HepG2 (cell line): ENCODE measurements around the gene RBBP8NL. TPM values are rescaled to one million over a fixed set of nuclear protein-coding genes. Genes with fewer than 3 reads are reported as not detected.

Experiments used
- CREB3 ChIP-seq: sonication (generic); formaldehyde crosslinking; IDR thresholded peaks from 2 replicates; pipeline ENCODE4 v1.5.0; 2020; ENCODE audit warnings: missing genetic modification reagents
- FOXK2 ChIP-seq: fragments of 450-650 bp; IDR thresholded peaks from 2 replicates; pipeline ENCODE4 v1.6.1; 2016
- HMGXB4 ChIP-seq, 2 experiments: sonication (generic) in 1 of 2; formaldehyde crosslinking in 1 of 2; IDR thresholded peaks; 2 replicates each; pipeline versions ENCODE4 v1.4.0 to v1.6.1; 2018 to 2020; ENCODE audit warnings: missing genetic modification reagents in 2 of 2, borderline replicate concordance in 1 of 2, low read depth in 1 of 2, mild to moderate bottlenecking in 1 of 2, missing biosample characterization in 1 of 2
- HOXA3 ChIP-seq: sonication (generic); formaldehyde crosslinking; IDR thresholded peaks from 2 replicates; pipeline ENCODE4 v1.5.0; 2020; ENCODE audit warnings: missing genetic modification reagents
- ISL2 ChIP-seq: sonication (generic); formaldehyde crosslinking; IDR thresholded peaks from 2 replicates; pipeline ENCODE4 v1.5.0; 2020; ENCODE audit warnings: missing genetic modification reagents
- KAT2B ChIP-seq: fragments of 150-350 bp; IDR thresholded peaks from 2 replicates; pipeline ENCODE4 v1.6.1; 2014; ENCODE audit warnings: low read depth, low read length, borderline replicate concordance
- LCORL ChIP-seq, 2 experiments: fragments of 450-650 bp in 1 of 2; sonication (generic) in 1 of 2; formaldehyde crosslinking in 1 of 2; IDR thresholded peaks; 2 replicates each; pipeline versions ENCODE4 v1.5.0 to v1.6.1; 2017 to 2020; ENCODE audit warnings: antibody characterized with exemption in 1 of 2, missing genetic modification reagents in 1 of 2
- MEIS2 ChIP-seq: sonication (generic); formaldehyde crosslinking; IDR thresholded peaks from 2 replicates; pipeline ENCODE4 v1.9.0; 2021; ENCODE audit warnings: mild to moderate bottlenecking, missing genetic modification reagents
- NFRKB ChIP-seq: fragments of 450-650 bp; IDR thresholded peaks from 2 replicates; pipeline ENCODE4 v1.6.1; 2017
- NR3C1 ChIP-seq: sonication (generic); formaldehyde crosslinking; IDR thresholded peaks from 2 replicates; pipeline ENCODE4 v1.4.0; 2020; ENCODE audit warnings: missing genetic modification reagents
- PTBP1 ChIP-seq: fragments of 200-400 bp; formaldehyde crosslinking; IDR thresholded peaks from 2 replicates; pipeline ENCODE4 v1.6.1; 2018; ENCODE audit warnings: low read length, low read depth; ENCODE audit not compliant: poor library complexity, severe bottlenecking
- SAFB2 ChIP-seq: sonication (generic); formaldehyde crosslinking; IDR thresholded peaks from 2 replicates; pipeline ENCODE4 v1.5.1; 2020; ENCODE audit warnings: missing genetic modification reagents, low read depth, mild to moderate bottlenecking, borderline replicate concordance
- SRSF1 ChIP-seq: fragments of 200-400 bp; formaldehyde crosslinking; optimal IDR thresholded peaks from 2 replicates; pipeline ENCODE3; 2017; ENCODE audit warnings: mild to moderate bottlenecking, low read depth, low read length, moderate library complexity
- SYNCRIP ChIP-seq: fragments of 200-400 bp; formaldehyde crosslinking; IDR thresholded peaks from 2 replicates; pipeline ENCODE4 v1.6.1; 2018; ENCODE audit warnings: mild to moderate bottlenecking, low read depth, low read length; ENCODE audit not compliant: insufficient read depth
- TERF1 ChIP-seq: sonication (generic); formaldehyde crosslinking; IDR thresholded peaks from 2 replicates; pipeline ENCODE4 v1.8.0; 2022; ENCODE audit warnings: mild to moderate bottlenecking, missing genetic modification reagents, moderate library complexity
- ZBTB10 ChIP-seq: sonication (generic); formaldehyde crosslinking; IDR thresholded peaks from 2 replicates; pipeline ENCODE4 v1.4.0; 2020; ENCODE audit warnings: missing genetic modification reagents, borderline replicate concordance
- ZNF138 ChIP-seq: sonication (generic); formaldehyde crosslinking; IDR thresholded peaks from 2 replicates; pipeline ENCODE4 v1.5.0; 2020; ENCODE audit warnings: mild to moderate bottlenecking, low read depth, missing genetic modification reagents
- ZXDC ChIP-seq: sonication (generic); formaldehyde crosslinking; IDR thresholded peaks from 2 replicates; pipeline ENCODE4 v1.5.0; 2020; ENCODE audit warnings: mild to moderate bottlenecking, missing genetic modification reagents
- polyA plus RNA-seq, 8 experiments: library from polyadenylated mRNA; depleted of rRNA in 3 of 8; stranded (reverse) in 7 of 8; unstranded in 1 of 8; fragments of >200 nt; fragmentation: Illumina TruSeq in 4 of 8; extraction: Trizol in 4 of 8; gene quantifications; 2 replicates each; pipeline versions ENCODE4 v1.2.1 to v1.2.3, GENCODE V29; 2011 to 2016; ENCODE audit warnings: low read depth in 4 of 8, missing spikeins in 1 of 8, mixed read lengths in 1 of 8; ENCODE audit not compliant: insufficient read depth in 1 of 8
- total RNA-seq, 5 experiments: library from RNA; depleted of rRNA; stranded (reverse); fragments of >200 nt; fragmentation: Illumina TruSeq; extraction: Trizol; gene quantifications; 2 replicates each; pipeline ENCODE4 v1.2.3, GENCODE V29; 2016; ENCODE audit warnings: low read depth in 1 of 5

Gene RBBP8NL
- total and polyA plus RNA-seq, 2 of the 13 experiments (the other 11 are each of a cell fraction or from before 2014, with no cell fraction given) = 0.69 to 0.86 TPM

- TF ChIP-seq ZXDC (CRISPR knock-in tag) = no peak
- TF ChIP-seq SAFB2 = no peak
- TF ChIP-seq HMGXB4 (CRISPR knock-in tag; IDR thresholded peaks at IDR 0.05; ENCODE audit: borderline replicate concordance in 1 of 2, low read depth in 1 of 2) = peak; percentile 62 to 87
- TF ChIP-seq LCORL (IDR thresholded peaks at IDR 0.05) = no peak
- peak; percentile 89 for TF ChIP-seq LCORL (CRISPR knock-in tag; IDR thresholded peaks at IDR 0.05)
- peak; percentile 64 for TF ChIP-seq MEIS2 (CRISPR knock-in tag)
- TF ChIP-seq SRSF1 = no peak
- peak; percentile 68 for TF ChIP-seq HOXA3
- peak; percentile 41; the same call in 1 of the 2 replicates for TF ChIP-seq ISL2 (CRISPR knock-in tag)
- peak; percentile 87 for TF ChIP-seq CREB3 (CRISPR knock-in tag)
- no peak for TF ChIP-seq SYNCRIP
- TF ChIP-seq TERF1 (CRISPR knock-in tag) = no peak; the same call in 1 of the 2 replicates
- TF ChIP-seq ZNF138 (CRISPR knock-in tag) = 0 out of 2 replicates have a peak, but pooled peaks have one; percentile 55
- TF ChIP-seq NFRKB = no peak
- TF ChIP-seq FOXK2 = no peak
- TF ChIP-seq KAT2B = no peak
- TF ChIP-seq PTBP1 = peak; percentile 79
- TF ChIP-seq ZBTB10 = peak; percentile 57; the same call in 1 of the 2 replicates
- TF ChIP-seq NR3C1 (CRISPR knock-in tag) = no peak; the same call in 1 of the 2 replicates
Observed at GRCh38 chr20:62366370-62367135, 60.8 kb downstream of the RBBP8NL start (continued).
